Renal pelvis (tissue), 4 donors: ENCODE measurements around the gene GGT6. TPM values are rescaled to one million over a fixed set of nuclear protein-coding genes. Genes with fewer than 3 reads are reported as not detected.
"Not testable (repeated sequence)": the region's sequence is repeated elsewhere in the genome, so short reads cannot be mapped to it uniquely, and the experiment has no call there.

Experiments
- DNase-seq: peaks from one replicate; pipeline ENCODE4 v3.0.0-alpha.2; 2013
- polyA plus RNA-seq, 3 donors: library from polyadenylated mRNA; unstranded; fragments of 120-200 nt; gene quantifications; one replicate each; pipeline ENCODE4 v1.2.1, GENCODE V29; 2013; ENCODE audit not compliant: insufficient read length in 3 of 3

The GGT6 gene
- polyA plus RNA-seq, 3 donors: 8.2 to 9.5 (median 8.3) TPM

GRCh38 chr17:4593021-4593421, 32.6 kb upstream of the GGT6 start:
- DNase-seq: no peak

- DNase-seq: no peak
Measured at GRCh38 chr17:4592240-4593005, 32.0 kb upstream of the GGT6 start.

GRCh38 chr17:4591529-4591928, 31.2 kb upstream of the GGT6 start:
- no peak for DNase-seq

GRCh38 chr17:4590981-4591453, 30.6 kb upstream of the GGT6 start:
- DNase-seq: no peak

GRCh38 chr17:4590042-4590441, 29.7 kb upstream of the GGT6 start:
- DNase-seq: not testable (repeated sequence)

- DNase-seq: no peak
Measured at GRCh38 chr17:4588898-4589625, 28.7 kb upstream of the GGT6 start.

GRCh38 chr17:4588391-4588790, 28.0 kb upstream of the GGT6 start:
- DNase-seq: no peak

- no peak for DNase-seq
Measured at GRCh38 chr17:4587803-4588202, 27.4 kb upstream of the GGT6 start.

GRCh38 chr17:4587195-4587594, 26.8 kb upstream of the GGT6 start:
- no peak for DNase-seq

GRCh38 chr17:4586043-4586442, 25.7 kb upstream of the GGT6 start:
- no peak for DNase-seq

GRCh38 chr17:4585638-4585994, 25.2 kb upstream of the GGT6 start:
- DNase-seq: no peak

GRCh38 chr17:4584917-4585637, 24.7 kb upstream of the GGT6 start:
- DNase-seq: peak; percentile 81

- peak; percentile 80 for DNase-seq
Measured at GRCh38 chr17:4584101-4584916, 23.9 kb upstream of the GGT6 start, which contains the start of gene SMTNL2. TSS of gene SMTNL2 (plus strand) at chr17:4584529. CDS start at chr17:4584606, 77 bp downstream.

- peak; percentile 71 for DNase-seq
Measured at GRCh38 chr17:4583782-4584100, 23.4 kb upstream of the GGT6 start.

- no peak for DNase-seq
Measured at GRCh38 chr17:4583206-4583605, 22.8 kb upstream of the GGT6 start.

GRCh38 chr17:4582691-4583090, 22.3 kb upstream of the GGT6 start:
- DNase-seq: no peak

- no peak for DNase-seq
Measured at GRCh38 chr17:4582101-4582501, 21.7 kb upstream of the GGT6 start.

- DNase-seq: no peak
Measured at GRCh38 chr17:4580291-4580690, 19.9 kb upstream of the GGT6 start.

- DNase-seq: no peak
Measured at GRCh38 chr17:4579678-4580077, 19.3 kb upstream of the GGT6 start.

GRCh38 chr17:4578349-4578748, 18.0 kb upstream of the GGT6 start:
- not testable (repeated sequence) for DNase-seq

GRCh38 chr17:4577386-4577993, 17.1 kb upstream of the GGT6 start:
- no peak for DNase-seq
